ENCODE data around the gene SMIM45.

The SMIM45 gene

DNA sequence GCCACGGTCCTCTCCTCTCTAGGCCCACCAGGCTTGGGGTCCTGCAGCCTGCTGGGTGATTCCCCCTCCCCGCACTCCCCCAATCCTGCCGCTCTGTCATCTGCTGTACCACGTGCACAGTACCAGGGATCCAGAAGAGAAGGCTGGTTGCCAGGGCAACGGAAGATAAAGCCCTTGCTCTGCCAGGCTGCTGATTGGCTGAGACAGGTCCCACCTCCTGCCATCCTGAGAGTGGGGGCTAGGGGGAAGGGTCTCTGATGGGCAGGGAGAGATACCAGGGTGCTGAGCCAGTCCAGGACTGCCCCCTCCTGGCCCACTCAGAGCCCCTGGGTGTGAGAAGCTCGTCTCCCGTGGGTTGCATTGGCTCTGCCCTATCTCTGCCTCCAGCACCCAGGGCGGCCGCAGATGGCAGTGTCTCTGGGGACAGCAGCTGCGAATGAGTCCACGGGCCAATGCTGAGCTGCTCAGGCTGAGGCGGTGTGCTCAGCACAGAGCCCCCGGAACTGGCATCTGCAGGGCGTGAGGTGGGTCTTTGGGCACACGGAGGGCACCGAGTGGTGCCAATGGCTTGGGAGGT, at the start of gene SMIM45:
SMIM45 (plus strand) TSS at position 253 of the 577 bp plus-strand sequence.
- H3K27ac Mint-ChIP-seq: no peak within 1 kb of the TSS
- no peak within 1 kb of the TSS for H3K4me3 Mint-ChIP-seq
- no peaks in the 10 kb centered on the region for H3K9me3 Mint-ChIP-seq
- H3K36me3 Mint-ChIP-seq: no peaks in the 10 kb centered on the region
- CTCF ChIA-PET: no interaction called here
- POLR2A ChIA-PET: interaction anchor here (1.5 kb wide), 1 partner anchor 12 kb away, joined by 5 read pairs; no protein-coding TSS in a partner anchor
- intact Hi-C loops (cut with micrococcal nuclease): no loop called here
- no peaks in the 10 kb centered on the region for H3K27me3 Mint-ChIP-seq
- peaks cover 20% of the 10 kb centered on the region for H3K4me1 Mint-ChIP-seq (ENCODE audit: low read depth)
- no peak for DNase-seq

DNA sequence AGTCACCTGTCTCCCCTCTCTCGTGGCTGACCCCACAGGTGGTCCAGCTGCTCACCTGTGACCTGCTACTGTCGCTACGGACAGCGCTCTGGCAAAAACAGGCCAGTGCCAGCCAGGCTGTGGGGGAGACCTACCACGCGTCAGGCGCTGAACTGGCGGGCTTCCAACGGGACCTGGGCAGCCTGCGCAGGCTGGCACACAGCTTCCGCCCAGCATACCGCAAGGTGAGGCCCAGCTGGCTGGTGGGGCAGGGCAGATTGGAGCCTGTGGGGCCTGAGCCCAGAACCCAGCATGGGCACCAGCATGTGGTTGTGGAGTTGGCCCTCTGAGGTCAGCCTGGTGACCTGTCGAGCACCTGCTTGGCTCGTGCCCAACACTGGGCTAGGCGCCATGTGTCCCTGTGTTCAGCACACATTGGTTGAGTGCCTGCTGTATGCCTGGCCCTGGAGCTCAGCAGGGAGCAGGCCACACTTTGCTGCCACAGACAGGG, 49.0 kb upstream of the SMIM45 start:
- Mint-ChIP-seq H3K4me1 (ENCODE audit: low read depth) (peaks cover 7% of the 10 kb centered on the region), H3K9me3 (no peaks in the 10 kb centered on the region), H3K4me3 (no peak overlapping the region), H3K27ac (no peak overlapping the region), H3K36me3 (peaks cover 37% of the 10 kb centered on the region), H3K27me3 (no peaks in the 10 kb centered on the region)
- ChIA-PET POLR2A (interaction anchor here (0.5 kb wide), 1 partner anchor 84 kb away, joined by 4 read pairs; no protein-coding TSS in a partner anchor), CTCF (interaction anchor here (1.2 to 1.5 kb wide), 3 partner anchors 23 to 236 kb away, joined by 3 to 5 read pairs (median 3); no protein-coding TSS in a partner anchor)
- DNase-seq: no peak
- intact Hi-C loops (cut with micrococcal nuclease): no loop called here

- H3K27me3 Mint-ChIP-seq: peaks cover 5% of the 10 kb centered on the region
- H3K36me3 Mint-ChIP-seq: peaks cover 26% of the 10 kb centered on the region
- DNase-seq: no peak
- CTCF ChIA-PET: interaction anchor here (5.6 kb wide), 1 partner anchor 21 kb away, joined by 25 read pairs; the partner anchor contains the start of gene TNFRSF13C
- POLR2A ChIA-PET: no interaction called here
- no peak overlapping the region for H3K4me3 Mint-ChIP-seq
- H3K9me3 Mint-ChIP-seq: no peaks in the 10 kb centered on the region
- intact Hi-C loops (cut with micrococcal nuclease): no loop called here
- H3K27ac Mint-ChIP-seq: no peak overlapping the region
- peaks cover 22% of the 10 kb centered on the region for H3K4me1 Mint-ChIP-seq (ENCODE audit: low read depth)
Observed at GRCh38 chr22:41904450-41905410, 47.2 kb upstream of the SMIM45 start.

- H3K27ac Mint-ChIP-seq: peak overlapping the region; percentile 38
- CTCF ChIA-PET: interaction anchor here (5.6 kb wide), 1 partner anchor 20 kb away, joined by 25 read pairs; the partner anchor contains the start of gene TNFRSF13C
- POLR2A ChIA-PET: no interaction called here
Observed at GRCh38 chr22:41905411-41906202, 46.3 kb upstream of the SMIM45 start.

GRCh38 chr22:41906822-41907221, 45.1 kb upstream of the SMIM45 start:
- ChIA-PET CTCF (interaction anchor here (5.6 kb wide), 1 partner anchor 19 kb away, joined by 25 read pairs; the partner anchor contains the start of gene TNFRSF13C), POLR2A (interaction anchor here (1.1 kb wide), 1 partner anchor 14 kb away, joined by 4 read pairs; no protein-coding TSS in a partner anchor)
- Mint-ChIP-seq H3K27me3 (peaks cover 12% of the 10 kb centered on the region), H3K4me3 (no peak overlapping the region), H3K4me1 (ENCODE audit: low read depth) (peaks cover 28% of the 10 kb centered on the region), H3K27ac (no peak overlapping the region), H3K36me3 (peaks cover 15% of the 10 kb centered on the region), H3K9me3 (no peaks in the 10 kb centered on the region)
- no peak for DNase-seq
- intact Hi-C loops (cut with micrococcal nuclease): no loop called here

More at GRCh38 chr22:41905411-41906202, 46.3 kb upstream of the SMIM45 start:
- Mint-ChIP-seq H3K4me1 (ENCODE audit: low read depth) (peaks cover 22% of the 10 kb centered on the region), H3K9me3 (no peaks in the 10 kb centered on the region), H3K4me3 (no peak overlapping the region), H3K27me3 (peaks cover 6% of the 10 kb centered on the region), H3K36me3 (peaks cover 20% of the 10 kb centered on the region)
- intact Hi-C loops (cut with micrococcal nuclease): no loop called here
- DNase-seq: no peak

- Mint-ChIP-seq H3K36me3 (peaks cover 11% of the 10 kb centered on the region), H3K27ac (peak overlapping the region; percentile 52), H3K27me3 (peaks cover 21% of the 10 kb centered on the region), H3K4me1 (ENCODE audit: low read depth) (peaks cover 28% of the 10 kb centered on the region), H3K4me3 (no peak overlapping the region), H3K9me3 (no peaks in the 10 kb centered on the region)
- ChIA-PET POLR2A (interaction anchor here (1.1 to 2.6 kb wide), 3 partner anchors 13 to 45 kb away, joined by 4 to 10 read pairs (median 4); partner anchors contain the start of gene TNFRSF13C), CTCF (interaction anchor here (0.8 to 5.6 kb wide), 3 partner anchors 18 to 210 kb away, joined by 3 to 25 read pairs (median 7); partner anchors contain the start of gene TNFRSF13C)
- intact Hi-C loops (cut with micrococcal nuclease): loop anchor here (1.0 kb wide), 1 partner anchor 33 kb away; no protein-coding TSS in a partner anchor
- peak; percentile 47 for DNase-seq
Observed at GRCh38 chr22:41907436-41908401, 44.2 kb upstream of the SMIM45 start.

DNA sequence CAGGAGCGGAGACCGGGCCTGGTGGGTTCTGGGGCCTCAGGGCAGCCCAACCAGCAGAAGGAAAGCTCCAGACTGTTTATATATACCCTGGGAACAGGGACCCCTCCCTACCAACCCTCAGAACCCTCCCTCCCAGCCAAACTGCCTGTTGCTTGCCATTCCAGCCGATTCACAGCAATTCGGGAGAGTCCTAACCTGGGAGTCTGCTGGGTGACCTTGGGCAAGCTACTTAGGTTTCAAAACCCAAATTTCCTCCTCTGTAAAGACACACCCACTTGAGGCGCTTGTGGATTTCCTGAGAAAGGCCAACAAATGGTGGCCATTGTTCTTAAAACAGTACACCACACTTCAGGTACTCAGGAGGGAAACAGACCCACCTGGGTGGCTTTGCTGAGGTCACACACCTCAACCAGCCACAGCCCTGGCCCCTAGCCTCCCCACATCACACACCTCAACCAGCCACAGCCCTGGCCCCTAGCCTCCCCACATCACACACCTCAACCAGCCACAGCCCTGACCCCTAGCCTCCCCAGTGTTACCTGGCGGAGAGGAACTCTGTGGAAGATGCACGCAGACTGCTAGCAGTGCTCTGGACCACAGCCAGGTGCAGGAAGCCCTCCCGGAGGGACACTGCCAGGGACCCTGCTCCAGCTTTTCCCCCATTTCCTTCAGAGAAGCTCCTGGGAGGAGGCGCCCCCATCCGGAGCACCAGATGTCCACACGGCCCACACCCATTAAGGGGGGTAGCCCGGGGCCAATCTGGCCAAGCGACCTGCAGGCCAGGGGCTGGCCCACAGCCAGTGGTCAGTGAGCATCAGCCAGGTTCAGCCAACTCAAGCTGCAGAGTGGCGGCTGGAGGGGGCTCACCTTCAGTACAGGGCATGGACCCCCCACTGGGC, 43.3 kb upstream of the SMIM45 start:
- no peak overlapping the region for H3K4me3 Mint-ChIP-seq
- peaks cover 30% of the 10 kb centered on the region for H3K4me1 Mint-ChIP-seq (ENCODE audit: low read depth)
- DNase-seq: no peak
- H3K27me3 Mint-ChIP-seq: peaks cover 29% of the 10 kb centered on the region
- no peaks in the 10 kb centered on the region for H3K9me3 Mint-ChIP-seq
- intact Hi-C loops (cut with micrococcal nuclease): loop anchor here (1.0 kb wide), 1 partner anchor 32 kb away; no protein-coding TSS in a partner anchor
- POLR2A ChIA-PET: interaction anchor here (1.1 to 2.6 kb wide), 2 partner anchors 18 to 46 kb away, joined by 4 to 10 read pairs; partner anchors contain the start of gene TNFRSF13C
- peaks cover 8% of the 10 kb centered on the region for H3K36me3 Mint-ChIP-seq
- CTCF ChIA-PET: interaction anchor here (1.3 to 5.6 kb wide), 2 partner anchors 17 to 211 kb away, joined by 7 to 25 read pairs; partner anchors contain the start of gene TNFRSF13C
- peak overlapping the region; percentile 38 for H3K27ac Mint-ChIP-seq

DNA sequence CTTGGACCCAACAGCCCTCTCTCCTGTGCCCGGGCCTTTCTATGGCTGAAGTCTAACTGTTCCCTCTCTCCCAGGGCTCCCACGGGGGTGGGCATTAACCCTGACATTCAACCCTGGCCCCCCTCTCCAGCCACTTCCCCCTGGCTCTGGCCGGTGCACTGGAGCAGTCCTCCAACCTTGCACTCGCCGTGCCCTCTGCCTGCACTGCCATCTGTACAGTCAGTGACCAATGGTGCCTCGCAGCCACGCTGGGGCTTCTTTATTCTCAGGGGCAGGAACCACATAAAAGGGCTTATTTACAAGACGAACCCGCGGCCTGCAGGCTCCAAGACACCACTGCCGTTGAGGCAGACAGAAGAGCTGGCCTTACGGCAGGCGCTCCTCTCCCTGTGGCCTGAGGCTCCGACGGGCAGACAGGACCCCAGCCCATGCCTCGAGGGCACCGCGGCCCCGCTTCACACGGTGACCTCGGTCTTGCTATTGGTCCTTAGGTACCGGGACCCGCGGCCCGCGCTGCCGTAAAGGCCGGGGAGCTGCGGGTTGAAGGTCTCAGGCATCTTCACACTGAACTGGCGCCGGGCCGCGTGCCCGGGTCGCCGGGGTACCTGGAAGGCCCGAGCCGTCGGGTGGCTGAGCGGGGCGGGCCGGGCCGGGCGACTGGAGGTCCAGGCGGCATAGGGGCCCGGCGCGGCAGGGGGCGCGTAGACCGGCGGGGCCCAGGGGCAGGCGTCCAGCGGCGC, 42.5 kb upstream of the SMIM45 start:
- DNase-seq: no peak
- H3K27me3 Mint-ChIP-seq: peaks cover 29% of the 10 kb centered on the region
- ChIA-PET CTCF (interaction anchor here (0.7 to 5.6 kb wide), 2 partner anchors 16 to 213 kb away, joined by 4 to 25 read pairs; partner anchors contain the start of gene TNFRSF13C), POLR2A (interaction anchor here (0.7 to 2.6 kb wide), 2 partner anchors 17 to 46 kb away, joined by 4 to 10 read pairs; partner anchors contain the start of gene TNFRSF13C)
- H3K9me3 Mint-ChIP-seq: no peaks in the 10 kb centered on the region
- no peak overlapping the region for H3K27ac Mint-ChIP-seq
- peaks cover 30% of the 10 kb centered on the region for H3K4me1 Mint-ChIP-seq (ENCODE audit: low read depth)
- peaks cover 8% of the 10 kb centered on the region for H3K36me3 Mint-ChIP-seq
- intact Hi-C loops (cut with micrococcal nuclease): no loop called here
- H3K4me3 Mint-ChIP-seq: no peak overlapping the region
